ENCODE measurements around the gene SYP.

DNA sequence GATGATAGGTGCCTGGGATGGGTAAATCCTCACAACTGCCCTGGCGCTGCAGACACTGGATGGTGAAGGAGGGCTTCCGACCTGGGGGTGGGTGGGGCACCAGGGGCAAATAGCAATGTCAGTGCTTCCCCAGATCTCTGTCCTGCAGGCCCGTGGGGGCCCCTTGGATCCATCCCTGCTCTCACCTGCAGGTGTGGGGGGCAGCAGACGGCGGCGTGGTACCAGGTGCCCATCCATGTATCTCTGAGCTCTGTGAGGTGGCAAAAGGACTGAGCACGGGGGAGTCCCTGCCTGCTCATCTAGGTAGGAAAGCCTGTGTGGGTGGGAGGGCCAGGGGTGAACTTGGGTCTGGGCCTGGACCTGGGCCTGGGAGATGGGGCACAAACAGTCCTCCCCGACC, 6.5 kb upstream of the SYP start:
- TF ChIP-seq, protein P1, sequence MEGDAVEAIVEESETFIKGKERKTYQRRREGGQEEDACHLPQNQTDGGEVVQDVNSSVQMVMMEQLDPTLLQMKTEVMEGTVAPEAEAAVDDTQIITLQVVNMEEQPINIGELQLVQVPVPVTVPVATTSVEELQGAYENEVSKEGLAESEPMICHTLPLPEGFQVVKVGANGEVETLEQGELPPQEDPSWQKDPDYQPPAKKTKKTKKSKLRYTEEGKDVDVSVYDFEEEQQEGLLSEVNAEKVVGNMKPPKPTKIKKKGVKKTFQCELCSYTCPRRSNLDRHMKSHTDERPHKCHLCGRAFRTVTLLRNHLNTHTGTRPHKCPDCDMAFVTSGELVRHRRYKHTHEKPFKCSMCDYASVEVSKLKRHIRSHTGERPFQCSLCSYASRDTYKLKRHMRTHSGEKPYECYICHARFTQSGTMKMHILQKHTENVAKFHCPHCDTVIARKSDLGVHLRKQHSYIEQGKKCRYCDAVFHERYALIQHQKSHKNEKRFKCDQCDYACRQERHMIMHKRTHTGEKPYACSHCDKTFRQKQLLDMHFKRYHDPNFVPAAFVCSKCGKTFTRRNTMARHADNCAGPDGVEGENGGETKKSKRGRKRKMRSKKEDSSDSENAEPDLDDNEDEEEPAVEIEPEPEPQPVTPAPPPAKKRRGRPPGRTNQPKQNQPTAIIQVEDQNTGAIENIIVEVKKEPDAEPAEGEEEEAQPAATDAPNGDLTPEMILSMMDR (IDR thresholded peaks at IDR 0.05; ENCODE audit: poor library complexity): no peak
- TF ChIP-seq EZH2phosphoT487 (IDR thresholded peaks at IDR 0.05; ENCODE audit: low read depth, severe bottlenecking, unreplicated experiment) (no peak), EZH2 (IDR thresholded peaks at IDR 0.05; ENCODE audit: borderline replicate concordance) (no peak)

All from hepatocyte (in vitro differentiated cells).